AG10803 (cell line): ENCODE data around the gene FRMD8.

ENCODE experiments used
- DNase-seq: peaks from one replicate; pipeline ENCODE4 v3.0.0; 2010; ENCODE audit warnings: low read depth
- H3K4me3 ChIP-seq: 2 replicates; pipeline ENCODE4 v1.5.1; 2011; ENCODE audit warnings: mild to moderate bottlenecking, low read length, control low read depth
- TF ChIP-seq, protein P1 (sequence below): conservative IDR thresholded peaks from 2 replicates; pipeline ENCODE4 v1.5.1; 2011; ENCODE audit warnings: mild to moderate bottlenecking, low read length, control low read depth, inconsistent platforms

Gene FRMD8

DNA sequence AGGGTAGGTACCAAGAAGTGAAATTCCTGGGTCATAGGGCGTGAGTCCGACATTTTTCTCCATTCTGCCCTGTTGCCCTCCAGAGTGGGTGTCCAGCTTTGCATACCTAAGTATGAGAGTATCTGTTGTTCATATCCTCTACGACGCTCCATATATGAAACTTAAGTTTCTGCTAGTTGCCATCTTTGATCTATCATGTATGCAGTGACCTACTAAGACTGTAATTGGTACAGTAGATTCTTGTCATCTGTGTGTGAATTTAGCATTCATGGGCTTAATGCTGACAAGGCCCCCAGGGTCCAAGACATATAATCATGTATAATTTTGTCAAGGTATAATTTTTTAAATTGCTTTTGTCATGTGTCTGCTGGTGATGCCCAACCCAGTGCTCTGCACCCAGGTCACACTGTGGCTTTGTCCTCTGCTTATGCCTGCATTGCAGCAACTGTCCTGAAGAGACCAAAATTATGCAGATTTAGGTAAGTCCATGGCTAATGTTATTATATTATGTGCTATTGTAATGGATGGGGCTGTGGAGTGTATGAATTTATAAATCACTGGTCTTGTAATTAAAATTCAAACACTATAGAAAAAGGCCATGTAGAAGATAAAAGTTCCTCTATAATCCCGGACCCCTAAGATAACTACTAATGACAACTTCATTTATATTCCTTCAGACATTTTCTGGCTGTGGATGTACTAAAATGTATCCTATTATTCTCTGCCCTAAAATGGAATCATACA is 48.4 kb downstream of the FRMD8 start:
- peak overlapping the region; percentile 22 for H3K4me3 ChIP-seq
- peak; percentile 18 for DNase-seq
- TF ChIP-seq, protein P1, sequence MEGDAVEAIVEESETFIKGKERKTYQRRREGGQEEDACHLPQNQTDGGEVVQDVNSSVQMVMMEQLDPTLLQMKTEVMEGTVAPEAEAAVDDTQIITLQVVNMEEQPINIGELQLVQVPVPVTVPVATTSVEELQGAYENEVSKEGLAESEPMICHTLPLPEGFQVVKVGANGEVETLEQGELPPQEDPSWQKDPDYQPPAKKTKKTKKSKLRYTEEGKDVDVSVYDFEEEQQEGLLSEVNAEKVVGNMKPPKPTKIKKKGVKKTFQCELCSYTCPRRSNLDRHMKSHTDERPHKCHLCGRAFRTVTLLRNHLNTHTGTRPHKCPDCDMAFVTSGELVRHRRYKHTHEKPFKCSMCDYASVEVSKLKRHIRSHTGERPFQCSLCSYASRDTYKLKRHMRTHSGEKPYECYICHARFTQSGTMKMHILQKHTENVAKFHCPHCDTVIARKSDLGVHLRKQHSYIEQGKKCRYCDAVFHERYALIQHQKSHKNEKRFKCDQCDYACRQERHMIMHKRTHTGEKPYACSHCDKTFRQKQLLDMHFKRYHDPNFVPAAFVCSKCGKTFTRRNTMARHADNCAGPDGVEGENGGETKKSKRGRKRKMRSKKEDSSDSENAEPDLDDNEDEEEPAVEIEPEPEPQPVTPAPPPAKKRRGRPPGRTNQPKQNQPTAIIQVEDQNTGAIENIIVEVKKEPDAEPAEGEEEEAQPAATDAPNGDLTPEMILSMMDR: no peak

DNA sequence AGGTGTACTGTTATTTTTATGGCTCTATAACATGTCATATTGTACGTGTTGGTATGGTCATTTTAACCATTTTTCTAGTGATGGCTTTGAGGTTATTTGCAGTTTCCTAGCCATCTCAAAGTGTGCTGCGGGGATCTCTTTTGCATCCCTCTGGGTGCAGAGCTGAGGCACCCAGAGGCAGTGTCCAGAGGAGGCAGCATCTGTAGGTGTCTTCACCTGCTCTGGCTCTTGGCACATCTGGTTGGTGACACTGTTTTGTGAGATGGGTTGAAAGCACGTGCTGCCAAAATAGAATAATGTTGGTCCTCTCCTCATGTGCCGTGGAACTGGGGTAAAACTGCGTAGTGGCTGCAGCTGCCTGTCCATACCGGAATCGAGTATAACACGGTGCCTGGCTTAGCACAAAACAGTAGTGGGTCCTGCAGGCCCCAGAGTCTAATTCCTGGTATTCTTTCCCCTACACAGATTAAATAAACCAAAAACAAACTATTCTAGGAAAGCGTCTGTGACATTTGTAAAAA is 49.0 kb downstream of the FRMD8 start:
- DNase-seq: peak; percentile 27
- peak overlapping the region; percentile 22 for H3K4me3 ChIP-seq

DNA sequence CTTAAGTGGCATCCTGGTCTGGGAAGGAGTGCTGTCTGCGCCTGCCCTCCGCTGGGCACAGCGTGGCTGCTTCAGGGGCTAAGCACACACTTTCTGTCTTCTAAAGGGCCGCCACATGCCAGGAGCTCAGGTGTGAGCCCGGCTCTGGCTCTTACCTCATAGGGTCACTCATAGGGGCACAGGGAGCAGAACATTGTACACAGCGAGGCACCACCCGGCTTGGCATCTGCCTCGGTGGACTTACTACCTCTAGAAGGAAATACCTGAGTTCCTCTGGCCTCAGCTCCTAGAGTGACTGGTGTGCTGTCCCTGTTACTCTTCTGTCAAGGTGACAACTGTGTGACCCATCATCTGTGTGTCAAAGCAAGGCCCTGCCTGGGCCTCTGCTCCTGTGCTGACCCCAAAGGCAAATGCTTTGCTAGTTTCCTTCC is 49.6 kb downstream of the FRMD8 start:
- TF ChIP-seq, protein P1: no peak
- H3K4me3 ChIP-seq: peak overlapping the region; percentile 26
- DNase-seq: peak; percentile 37

More for the DNA sequence above, 49.0 kb downstream of the FRMD8 start:
- TF ChIP-seq, protein P1: peak; percentile 4; the same call in 1 of the 2 replicates

DNA sequence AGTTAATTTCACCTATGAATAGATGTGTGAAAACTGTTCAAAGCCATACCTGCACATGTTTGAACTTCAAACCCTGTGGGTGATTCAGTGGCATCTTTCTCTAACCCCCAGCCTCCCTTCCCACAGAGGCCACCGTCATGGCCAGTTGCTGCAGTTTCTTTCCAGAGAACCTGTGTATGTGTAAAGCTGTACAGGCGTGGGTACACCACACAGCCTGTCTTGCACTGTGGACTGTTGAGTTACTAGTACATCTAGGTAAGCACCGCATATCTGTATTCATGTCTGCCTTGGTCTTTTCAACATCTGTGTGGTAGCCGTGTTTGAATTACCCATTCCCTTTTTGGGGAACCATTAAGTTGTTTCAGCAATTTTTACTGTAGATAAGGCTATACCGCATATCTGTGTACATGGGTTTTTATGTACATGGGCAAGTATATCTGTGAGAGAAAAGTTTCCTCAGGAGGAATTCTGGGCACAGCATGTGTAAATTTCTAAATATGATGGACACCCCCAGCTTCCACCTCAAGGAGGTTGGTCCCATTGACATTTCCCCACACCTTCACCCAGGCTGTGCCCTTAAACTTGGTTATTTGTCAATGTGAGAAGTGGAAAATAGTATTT is 50.1 kb downstream of the FRMD8 start:
- peak overlapping the region; percentile 26; the same call in 1 of the 2 replicates for H3K4me3 ChIP-seq
- TF ChIP-seq, protein P1: no peak
- DNase-seq: peak; percentile 37

DNA sequence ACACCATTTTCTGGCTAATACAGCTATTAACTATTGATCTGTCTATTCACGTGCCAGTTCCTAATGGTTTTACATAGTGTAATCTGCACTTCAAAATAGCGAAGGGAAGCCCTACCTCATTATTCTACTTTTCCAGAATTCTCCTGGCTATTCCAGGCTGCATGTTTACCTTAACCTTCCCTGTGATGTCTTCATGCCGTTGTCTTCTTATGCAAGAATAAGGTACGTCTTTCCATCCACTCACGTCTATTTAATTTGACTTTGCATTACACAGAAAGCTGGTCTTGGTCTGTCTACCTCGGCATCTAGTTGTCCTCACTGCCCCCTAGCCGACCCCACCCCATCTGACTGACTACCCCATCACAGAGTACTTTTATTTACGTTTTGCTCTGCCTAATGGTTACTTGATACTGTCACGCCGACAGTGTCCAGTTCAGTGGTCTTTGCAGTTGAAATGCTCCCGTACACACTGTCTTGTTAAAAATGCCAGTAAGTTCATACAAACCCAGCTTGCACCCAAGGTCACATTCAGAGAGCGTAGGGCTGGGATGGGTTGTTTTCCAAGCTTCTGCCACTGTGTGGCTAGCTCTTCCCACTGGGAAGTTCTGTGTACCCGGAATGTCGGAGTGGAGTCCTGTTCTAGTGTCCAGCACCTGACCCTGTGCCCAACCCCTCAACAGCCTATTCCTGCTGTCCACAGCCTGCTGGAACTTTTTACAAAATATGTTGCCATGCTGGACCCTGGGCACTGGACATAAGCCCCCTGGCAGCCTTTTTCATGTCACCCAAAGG is 51.2 kb downstream of the FRMD8 start:
- TF ChIP-seq, protein P1: no peak
- DNase-seq: peak; percentile 25
- H3K4me3 ChIP-seq: peak overlapping the region; percentile 18

DNA sequence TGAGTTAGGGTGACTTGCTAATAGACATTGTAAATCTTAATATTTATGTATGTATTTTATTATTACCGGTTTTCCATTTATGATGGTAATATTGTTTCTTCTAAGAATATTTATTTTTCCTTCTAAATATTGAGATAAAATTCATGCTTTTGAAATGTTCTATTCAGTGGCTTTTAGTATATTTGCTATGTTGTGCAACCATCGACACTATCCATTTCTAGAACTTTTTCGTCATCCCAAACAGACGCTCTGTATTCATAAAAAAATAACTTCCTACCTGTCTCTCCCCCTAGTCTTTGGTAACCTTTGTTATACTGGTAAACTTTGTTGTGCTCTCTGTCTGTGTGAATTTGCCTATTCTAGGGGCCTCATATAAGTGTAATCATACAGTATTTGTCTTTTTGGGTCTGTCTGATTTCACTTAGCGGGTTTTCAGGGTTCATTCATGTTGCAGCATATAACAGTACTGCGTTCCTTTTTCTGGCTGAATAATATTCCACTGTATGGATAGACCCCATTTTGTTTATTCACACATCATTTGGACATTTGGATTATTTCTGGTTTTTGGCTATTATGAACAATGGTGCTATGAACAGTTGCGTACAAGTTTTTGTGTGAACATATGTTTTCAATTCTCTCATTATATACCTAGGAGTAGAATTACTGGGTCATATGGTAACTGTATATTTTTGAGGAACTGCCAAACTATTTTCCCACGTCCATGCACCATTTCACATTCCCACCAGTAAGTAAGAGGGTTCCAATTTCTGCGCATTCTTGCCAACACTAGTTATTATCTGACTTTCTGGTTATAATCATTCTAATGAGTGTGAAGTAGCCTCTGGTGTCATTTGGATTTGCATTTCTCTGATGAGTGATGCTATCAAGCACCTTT is 52.1 kb downstream of the FRMD8 start:
- peak; percentile 35 for DNase-seq
- no peak overlapping the region for H3K4me3 ChIP-seq
- TF ChIP-seq, protein P1: no peak
